H1 (cell line): Measurements from ENCODE around the gene GRAP. TPM values are rescaled to one million over a fixed set of nuclear protein-coding genes. Genes with fewer than 3 reads are reported as not detected.

ENCODE experiments used
- KDM5A ChIP-seq: fragments of 200-600 bp; IDR thresholded peaks from 2 replicates; pipeline ENCODE4 v1.7.1; 2012; ENCODE audit warnings: mild to moderate bottlenecking, low read length, inconsistent platforms, mixed read lengths
- RBBP5 ChIP-seq: IDR thresholded peaks from 2 replicates; pipeline ENCODE4 v1.7.1; 2012; ENCODE audit warnings: low read depth, mild to moderate bottlenecking, inconsistent platforms, low read length, moderate library complexity, borderline replicate concordance
- SIRT6 ChIP-seq: IDR thresholded peaks from one replicate; pipeline ENCODE4 v1.7.1; 2012; ENCODE audit warnings: low read length, inconsistent platforms
- SIX5 ChIP-seq: IDR thresholded peaks from 2 replicates; pipeline ENCODE4 v1.6.1; 2011; ENCODE audit warnings: mild to moderate bottlenecking, low read depth, low read length
- polyA plus RNA-seq, 7 experiments: library from polyadenylated mRNA; depleted of rRNA in 3 of 7; stranded (reverse) in 5 of 7; unstranded in 2 of 7; fragments of >200 nt in 5 of 7; fragments of 200-250 nt in 2 of 7; gene quantifications; 1 replicate in 5 of 7; 2 replicates in 1 of 7; 4 replicates in 1 of 7; pipeline versions ENCODE4 v1.2.1 to v1.2.3, GENCODE V29; 2011 to 2013; ENCODE audit warnings: missing spikeins in 2 of 7, mixed read lengths in 2 of 7
- total RNA-seq: library from RNA; stranded (reverse); fragmentation: NEBNext Ultra II Directional; extraction: Animal tissue kit (Norgen Biotek cat#: 25700); gene quantifications from 2 replicates; pipeline ENCODE4 v1.2.1, GENCODE V29; 2021
- TF ChIP-seq, protein P1 (sequence below): fragments of 300-600 bp; sonication (generic); IDR thresholded peaks from 2 replicates; pipeline ENCODE4 v1.7.1; 2012; ENCODE audit warnings: low read length, moderate library complexity, mild to moderate bottlenecking, inconsistent platforms; ENCODE audit not compliant: insufficient replicate concordance

The GRAP gene
- total and polyA plus RNA-seq, 2 of the 8 experiments (the other 6 are each of a cell fraction or from before 2014, with no cell fraction given) = 0.18 to 0.24 TPM

DNA sequence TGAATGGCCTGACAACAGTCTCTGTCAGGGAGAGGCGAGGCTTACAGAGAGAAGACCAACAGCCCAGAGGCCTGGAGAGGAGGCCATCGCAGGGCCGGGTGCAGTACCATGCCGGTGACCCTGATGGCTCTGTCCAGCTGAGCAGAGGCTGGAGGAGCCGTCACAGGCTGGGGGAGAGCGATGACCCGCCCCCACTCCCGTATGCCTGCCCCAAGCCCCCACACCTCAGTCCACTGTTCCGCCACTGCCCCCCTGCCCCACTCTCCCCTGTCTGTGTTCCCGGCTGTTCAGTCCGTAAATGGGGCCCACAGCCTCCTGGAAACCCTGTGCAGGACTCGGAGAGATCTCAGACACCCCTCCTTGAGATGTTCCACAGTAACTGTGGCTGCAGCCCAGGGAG, 29.4 kb downstream of the GRAP start (continued):
- TF ChIP-seq SIX5 = no peak
- TF ChIP-seq RBBP5 = no peak
- TF ChIP-seq, protein P1, sequence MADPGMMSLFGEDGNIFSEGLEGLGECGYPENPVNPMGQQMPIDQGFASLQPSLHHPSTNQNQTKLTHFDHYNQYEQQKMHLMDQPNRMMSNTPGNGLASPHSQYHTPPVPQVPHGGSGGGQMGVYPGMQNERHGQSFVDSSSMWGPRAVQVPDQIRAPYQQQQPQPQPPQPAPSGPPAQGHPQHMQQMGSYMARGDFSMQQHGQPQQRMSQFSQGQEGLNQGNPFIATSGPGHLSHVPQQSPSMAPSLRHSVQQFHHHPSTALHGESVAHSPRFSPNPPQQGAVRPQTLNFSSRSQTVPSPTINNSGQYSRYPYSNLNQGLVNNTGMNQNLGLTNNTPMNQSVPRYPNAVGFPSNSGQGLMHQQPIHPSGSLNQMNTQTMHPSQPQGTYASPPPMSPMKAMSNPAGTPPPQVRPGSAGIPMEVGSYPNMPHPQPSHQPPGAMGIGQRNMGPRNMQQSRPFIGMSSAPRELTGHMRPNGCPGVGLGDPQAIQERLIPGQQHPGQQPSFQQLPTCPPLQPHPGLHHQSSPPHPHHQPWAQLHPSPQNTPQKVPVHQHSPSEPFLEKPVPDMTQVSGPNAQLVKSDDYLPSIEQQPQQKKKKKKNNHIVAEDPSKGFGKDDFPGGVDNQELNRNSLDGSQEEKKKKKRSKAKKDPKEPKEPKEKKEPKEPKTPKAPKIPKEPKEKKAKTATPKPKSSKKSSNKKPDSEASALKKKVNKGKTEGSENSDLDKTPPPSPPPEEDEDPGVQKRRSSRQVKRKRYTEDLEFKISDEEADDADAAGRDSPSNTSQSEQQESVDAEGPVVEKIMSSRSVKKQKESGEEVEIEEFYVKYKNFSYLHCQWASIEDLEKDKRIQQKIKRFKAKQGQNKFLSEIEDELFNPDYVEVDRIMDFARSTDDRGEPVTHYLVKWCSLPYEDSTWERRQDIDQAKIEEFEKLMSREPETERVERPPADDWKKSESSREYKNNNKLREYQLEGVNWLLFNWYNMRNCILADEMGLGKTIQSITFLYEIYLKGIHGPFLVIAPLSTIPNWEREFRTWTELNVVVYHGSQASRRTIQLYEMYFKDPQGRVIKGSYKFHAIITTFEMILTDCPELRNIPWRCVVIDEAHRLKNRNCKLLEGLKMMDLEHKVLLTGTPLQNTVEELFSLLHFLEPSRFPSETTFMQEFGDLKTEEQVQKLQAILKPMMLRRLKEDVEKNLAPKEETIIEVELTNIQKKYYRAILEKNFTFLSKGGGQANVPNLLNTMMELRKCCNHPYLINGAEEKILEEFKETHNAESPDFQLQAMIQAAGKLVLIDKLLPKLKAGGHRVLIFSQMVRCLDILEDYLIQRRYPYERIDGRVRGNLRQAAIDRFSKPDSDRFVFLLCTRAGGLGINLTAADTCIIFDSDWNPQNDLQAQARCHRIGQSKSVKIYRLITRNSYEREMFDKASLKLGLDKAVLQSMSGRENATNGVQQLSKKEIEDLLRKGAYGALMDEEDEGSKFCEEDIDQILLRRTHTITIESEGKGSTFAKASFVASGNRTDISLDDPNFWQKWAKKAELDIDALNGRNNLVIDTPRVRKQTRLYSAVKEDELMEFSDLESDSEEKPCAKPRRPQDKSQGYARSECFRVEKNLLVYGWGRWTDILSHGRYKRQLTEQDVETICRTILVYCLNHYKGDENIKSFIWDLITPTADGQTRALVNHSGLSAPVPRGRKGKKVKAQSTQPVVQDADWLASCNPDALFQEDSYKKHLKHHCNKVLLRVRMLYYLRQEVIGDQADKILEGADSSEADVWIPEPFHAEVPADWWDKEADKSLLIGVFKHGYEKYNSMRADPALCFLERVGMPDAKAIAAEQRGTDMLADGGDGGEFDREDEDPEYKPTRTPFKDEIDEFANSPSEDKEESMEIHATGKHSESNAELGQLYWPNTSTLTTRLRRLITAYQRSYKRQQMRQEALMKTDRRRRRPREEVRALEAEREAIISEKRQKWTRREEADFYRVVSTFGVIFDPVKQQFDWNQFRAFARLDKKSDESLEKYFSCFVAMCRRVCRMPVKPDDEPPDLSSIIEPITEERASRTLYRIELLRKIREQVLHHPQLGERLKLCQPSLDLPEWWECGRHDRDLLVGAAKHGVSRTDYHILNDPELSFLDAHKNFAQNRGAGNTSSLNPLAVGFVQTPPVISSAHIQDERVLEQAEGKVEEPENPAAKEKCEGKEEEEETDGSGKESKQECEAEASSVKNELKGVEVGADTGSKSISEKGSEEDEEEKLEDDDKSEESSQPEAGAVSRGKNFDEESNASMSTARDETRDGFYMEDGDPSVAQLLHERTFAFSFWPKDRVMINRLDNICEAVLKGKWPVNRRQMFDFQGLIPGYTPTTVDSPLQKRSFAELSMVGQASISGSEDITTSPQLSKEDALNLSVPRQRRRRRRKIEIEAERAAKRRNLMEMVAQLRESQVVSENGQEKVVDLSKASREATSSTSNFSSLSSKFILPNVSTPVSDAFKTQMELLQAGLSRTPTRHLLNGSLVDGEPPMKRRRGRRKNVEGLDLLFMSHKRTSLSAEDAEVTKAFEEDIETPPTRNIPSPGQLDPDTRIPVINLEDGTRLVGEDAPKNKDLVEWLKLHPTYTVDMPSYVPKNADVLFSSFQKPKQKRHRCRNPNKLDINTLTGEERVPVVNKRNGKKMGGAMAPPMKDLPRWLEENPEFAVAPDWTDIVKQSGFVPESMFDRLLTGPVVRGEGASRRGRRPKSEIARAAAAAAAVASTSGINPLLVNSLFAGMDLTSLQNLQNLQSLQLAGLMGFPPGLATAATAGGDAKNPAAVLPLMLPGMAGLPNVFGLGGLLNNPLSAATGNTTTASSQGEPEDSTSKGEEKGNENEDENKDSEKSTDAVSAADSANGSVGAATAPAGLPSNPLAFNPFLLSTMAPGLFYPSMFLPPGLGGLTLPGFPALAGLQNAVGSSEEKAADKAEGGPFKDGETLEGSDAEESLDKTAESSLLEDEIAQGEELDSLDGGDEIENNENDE = no peak
- no peak for TF ChIP-seq SIRT6
- no peak for TF ChIP-seq KDM5A
